Measurements from ENCODE around the gene SOST.

SOST gene

GRCh38 chr17:43774304-43775250, 16.0 kb upstream of the SOST start:
- no peak for DNase-seq

DNA sequence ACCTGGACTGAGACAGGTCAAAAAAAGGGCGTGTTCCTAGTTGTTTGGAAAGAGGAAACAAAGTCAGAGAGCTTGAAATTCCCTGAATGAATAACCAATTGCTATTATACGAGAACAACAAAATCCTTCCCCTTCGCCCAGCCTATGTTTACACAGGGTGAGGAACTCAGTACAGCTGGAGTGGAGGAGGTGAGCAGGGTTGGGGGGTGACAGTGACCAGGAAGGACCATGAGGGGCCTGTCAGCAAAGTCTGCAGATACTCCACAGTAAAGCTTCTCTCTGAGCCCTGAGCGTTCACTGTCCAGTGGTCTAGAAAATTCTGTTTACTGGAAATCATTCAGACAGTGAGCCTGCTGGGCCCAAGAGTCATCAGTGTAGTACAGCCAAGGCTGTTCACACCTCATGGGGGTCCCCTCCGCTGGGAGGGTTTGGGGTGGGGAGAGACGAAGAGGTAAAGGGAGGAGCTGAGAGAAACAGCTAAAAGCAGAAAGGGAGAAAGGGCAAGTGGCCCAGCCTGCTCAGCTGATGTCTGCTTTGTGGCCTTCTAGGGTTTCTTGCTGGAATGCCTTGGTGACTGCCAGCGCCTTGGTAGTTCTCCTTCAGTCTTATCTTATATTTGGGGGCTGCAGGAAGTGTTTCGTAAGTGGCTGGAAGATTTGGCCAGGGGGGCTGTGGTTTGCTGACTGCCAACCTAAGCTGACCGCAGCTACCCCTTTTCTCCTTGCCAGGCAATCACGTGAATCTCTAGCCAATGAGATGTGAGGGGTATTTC, 14.5 kb upstream of the SOST start:
- DNase-seq: no peak

DNA sequence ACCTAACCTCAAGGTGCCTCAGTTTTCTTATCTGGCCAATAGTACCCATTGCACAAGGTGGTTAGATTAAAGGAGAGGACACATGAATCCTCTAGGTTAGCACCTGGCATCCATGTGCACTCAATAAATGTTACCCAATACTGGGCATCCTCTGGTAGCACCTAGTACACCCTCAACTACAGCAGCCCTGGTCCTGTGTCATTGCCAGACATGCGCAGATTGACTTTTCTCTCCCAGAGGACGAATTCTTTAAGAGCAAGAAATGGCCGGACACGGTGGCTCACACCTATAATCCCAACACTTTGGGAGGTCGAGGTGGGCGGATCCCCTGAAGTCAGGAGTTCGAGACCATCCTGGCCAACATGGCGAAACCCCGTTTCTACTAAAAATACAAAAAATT, 12.9 kb upstream of the SOST start:
- DNase-seq: no peak

- DNase-seq: no peak
These were observed 12.4 kb upstream of the SOST start for GRCh38 chr17:43770957-43771356.

GRCh38 chr17:43769859-43770258, 11.3 kb upstream of the SOST start:
- DNase-seq: no peak

DNA sequence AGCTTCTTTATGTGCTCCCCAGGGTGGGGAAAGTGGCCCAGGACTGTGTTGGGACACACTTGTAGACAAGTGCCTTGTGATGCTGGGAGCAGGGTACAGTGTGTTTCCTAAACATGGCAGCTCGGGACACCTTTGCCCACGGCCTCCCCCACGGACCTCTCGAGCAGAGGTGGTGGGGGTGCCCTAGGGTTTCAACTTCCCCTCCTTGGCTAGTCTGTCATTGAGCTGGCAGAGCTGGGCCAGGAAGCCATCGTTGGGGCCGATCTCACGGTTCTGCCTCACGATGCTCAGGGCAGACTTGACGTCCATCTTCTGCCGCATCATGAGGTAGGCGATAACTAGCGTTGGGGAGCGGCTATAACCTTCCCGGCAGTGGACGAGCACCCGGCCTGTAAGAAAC, 10.8 kb upstream of the SOST start:
- no peak for DNase-seq

- no peak for DNase-seq
These were observed 10.4 kb upstream of the SOST start for GRCh38 chr17:43768943-43769342.

- DNase-seq: no peak
These were observed 9.8 kb upstream of the SOST start for GRCh38 chr17:43768382-43768781.

GRCh38 chr17:43767713-43768059, 9.1 kb upstream of the SOST start:
- no peak for DNase-seq

DNA sequence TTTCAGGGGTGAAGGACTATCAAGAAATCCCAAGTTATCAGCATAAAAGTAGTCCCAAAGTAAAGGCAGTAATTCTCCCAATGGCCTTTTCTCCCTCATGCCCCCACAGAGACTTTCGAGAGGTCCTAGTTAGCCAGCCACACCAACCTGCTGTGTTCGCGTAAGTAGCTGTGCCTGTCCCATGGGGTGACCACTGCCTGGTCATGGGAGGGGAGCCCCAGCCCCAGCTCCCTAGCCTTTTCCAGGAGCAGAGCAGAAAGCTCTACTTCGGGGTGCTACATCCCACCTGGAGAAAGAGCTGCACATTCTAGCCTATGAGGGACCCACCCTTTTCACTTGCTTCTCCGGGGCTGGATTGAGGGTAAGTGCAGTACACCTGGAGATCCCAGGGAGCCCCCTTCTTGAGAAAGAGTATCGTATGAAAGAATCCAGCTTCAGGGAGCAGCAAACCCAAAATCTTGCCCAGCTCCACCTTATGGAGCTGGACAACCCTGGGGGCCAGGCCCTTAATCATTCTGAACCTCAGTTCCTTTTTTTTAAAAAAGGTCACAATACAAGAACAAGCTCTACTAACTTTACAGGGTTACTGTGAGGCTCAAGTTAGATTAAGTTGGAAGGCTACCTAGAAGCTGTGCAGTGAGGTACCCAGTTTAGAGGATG, 8.6 kb upstream of the SOST start:
- DNase-seq: no peak

DNA sequence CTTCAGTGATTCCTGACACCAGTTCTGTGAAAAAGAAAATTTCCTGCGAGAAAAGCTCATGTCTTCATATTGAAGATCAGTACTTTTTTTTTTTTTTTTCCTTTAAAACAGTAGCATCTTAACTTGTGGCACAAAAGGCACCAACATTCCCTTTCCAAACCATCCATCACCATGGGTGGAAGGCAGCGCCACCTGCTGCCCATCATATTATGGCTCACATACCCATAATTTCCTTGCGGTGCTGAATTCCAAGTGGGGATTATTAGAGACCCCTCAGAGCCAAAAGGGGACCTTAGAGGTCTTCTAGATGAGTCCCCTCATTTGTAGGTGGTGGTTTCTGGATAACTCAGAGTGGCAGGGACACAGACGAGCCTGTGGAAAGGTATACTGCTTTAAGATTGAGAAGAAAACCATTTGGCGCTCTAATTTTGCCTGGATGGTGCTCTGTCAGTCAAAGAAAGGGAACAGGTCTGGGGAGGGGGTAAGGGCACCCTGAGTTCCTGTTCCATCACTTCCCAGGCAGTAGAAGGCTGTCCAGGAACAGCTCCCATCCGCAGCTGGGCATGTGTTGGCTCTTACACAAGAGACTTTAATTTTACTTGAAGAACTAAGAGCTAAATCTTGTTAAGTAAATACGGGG, 7.9 kb upstream of the SOST start:
- no peak for DNase-seq

DNA sequence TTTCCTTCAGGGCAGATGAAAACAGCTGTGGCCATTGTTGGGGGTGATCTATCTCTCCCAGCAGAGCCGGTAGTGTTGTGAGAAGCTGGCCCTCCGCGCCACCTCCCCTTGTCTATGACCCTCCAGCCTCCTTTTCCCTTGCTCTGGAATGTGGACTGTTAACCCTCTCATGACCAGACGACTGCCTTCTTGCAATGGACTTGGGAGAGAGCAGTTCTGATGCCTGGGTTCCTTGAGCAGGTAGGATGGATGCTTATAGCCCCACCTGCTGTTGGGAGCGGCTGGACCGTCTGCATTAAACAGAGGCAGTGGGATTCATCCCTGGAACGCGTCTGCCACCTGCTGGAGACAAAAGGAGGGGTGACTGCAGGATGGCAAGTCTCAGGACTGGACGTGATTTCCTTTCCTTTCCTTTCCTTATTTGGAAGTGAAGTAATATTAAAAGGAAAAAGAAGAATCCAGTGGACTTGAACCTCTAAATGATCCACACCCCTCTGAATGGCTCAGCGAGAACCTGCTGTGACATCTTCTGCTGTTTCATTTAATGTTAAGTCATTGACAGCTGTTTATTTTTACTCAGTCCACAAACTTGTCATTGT, 1.8 kb upstream of the SOST start:
- DNase-seq: peak; percentile 73

GRCh38 chr17:43759836-43760235, 1.2 kb upstream of the SOST start:
- no peak for DNase-seq

DNA sequence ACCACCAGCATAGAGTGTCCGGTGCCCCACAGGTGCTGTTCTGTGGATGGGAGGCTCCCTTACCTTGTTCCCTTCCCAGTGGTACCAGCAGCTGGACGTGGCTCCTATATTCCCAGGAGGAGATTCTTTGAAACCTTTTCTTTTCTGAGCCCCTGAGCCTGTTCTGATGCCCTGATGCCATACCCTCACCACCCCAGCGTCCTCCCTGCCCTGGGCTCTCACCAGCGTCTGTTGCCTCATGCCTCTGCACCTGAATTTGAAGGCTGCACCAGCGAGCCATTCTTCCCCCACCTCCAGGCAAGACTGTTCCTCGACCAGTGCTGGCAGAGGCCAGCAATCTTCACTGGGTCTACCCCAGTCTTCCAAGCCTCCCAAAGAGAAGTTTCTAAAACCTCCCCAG, 505 bp downstream of the SOST start:
- no peak for DNase-seq

DNA sequence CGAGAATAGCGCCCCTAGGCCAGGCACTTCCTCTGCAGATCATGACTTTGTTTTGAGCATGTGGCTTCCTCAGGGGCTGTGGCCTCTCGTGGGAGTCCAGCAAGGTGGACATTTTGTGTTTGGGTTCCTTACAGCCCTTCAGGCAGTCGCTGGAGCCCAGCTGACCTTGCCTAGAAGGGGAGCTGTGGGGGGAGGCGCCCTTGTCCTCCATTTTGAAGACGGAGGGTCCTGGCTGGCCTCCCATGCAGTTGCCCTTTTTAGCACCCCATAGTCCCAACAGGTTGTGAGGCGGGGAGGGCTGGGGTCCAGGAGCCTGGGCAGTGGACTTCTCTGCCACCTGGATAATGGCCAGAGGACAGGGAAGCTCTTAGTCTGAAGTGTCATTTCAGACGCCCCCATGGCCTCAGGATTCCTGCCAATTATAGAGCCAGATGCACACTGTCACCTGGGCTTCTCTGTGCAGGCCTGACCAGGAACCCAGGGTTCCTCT, 1.4 kb downstream of the SOST start:
- DNase-seq: no peak

GRCh38 chr17:43756201-43756600, 2.4 kb downstream of the SOST start:
- DNase-seq: no peak

DNA sequence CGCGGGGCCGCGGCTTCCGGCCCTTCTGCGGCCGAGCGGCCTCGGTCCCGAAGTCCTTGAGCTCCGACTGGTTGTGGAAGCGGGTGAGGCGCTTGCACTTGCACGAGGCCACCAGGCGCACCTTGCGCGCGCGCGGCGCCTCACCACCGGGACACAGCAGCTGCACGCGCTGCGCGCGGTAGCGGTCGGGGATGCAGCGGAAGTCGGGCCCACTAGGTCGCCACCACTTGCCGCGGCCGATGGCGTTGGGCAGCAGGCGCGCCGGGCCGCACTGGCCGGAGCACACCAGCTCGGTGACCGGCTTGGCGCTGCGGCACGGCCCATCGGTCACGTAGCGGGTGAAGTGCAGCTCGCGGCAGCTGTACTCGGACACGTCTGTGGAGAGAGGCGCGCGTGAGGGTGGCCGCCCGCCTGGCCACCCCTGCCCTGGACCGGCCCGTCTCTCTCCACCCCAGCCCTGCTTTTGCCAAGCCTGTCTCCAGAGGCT, 3.2 kb downstream of the SOST start:
- no peak for DNase-seq

GRCh38 chr17:43754947-43755346, 3.6 kb downstream of the SOST start:
- no peak for DNase-seq

GRCh38 chr17:43753493-43754129, 5.0 kb downstream of the SOST start:
- DNase-seq: no peak

- no peak for DNase-seq
These were observed 8.4 kb downstream of the SOST start for GRCh38 chr17:43750153-43750552.

DNA sequence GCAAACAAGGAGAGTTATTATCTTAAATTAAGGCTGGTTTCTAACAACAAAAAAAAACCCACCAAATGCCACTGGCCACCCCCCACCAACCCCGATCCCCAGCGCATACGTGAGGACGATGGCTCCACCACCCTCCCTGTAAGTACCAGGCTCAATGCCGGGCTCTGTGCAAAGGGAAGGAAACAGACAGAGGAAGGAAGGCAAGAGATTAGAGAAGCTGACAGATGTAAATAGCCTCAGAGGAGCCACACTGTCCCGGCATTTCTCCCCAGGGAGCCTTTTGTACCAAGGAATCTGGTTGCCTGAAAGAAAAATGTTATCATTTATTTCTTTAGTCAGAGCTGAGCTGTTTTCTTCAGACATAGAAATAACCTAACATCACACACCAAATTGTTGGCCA, 13.1 kb downstream of the SOST start:
- no peak for DNase-seq

GRCh38 chr17:43741636-43742035, 17.0 kb downstream of the SOST start:
- DNase-seq: no peak
